HEK293 (cell line): ENCODE measurements around the gene CLPSL1.

Experiments used
- CTCF ChIA-PET: fragments of 350-600 bp; formaldehyde crosslinking; extraction: SDS; loops from one replicate; lab custom pipeline; 2021; ENCODE audit warnings: antibody characterized with exemption; lab: Yijun Ruan, JAX
- POLR2A ChIA-PET: fragments of 300-600 bp; formaldehyde crosslinking; extraction: SDS; loops from one replicate; lab custom pipeline; 2020; ENCODE audit warnings: antibody characterized with exemption, inconsistent platforms; lab: Yijun Ruan, JAX
- H3K27ac ChIP-seq: fragments of 200-500 bp; sonication (Bioruptor generic); 2 replicates; pipeline ENCODE4 v1.5.1; 2014; ENCODE audit warnings: low read depth, low read length, control low read depth, inconsistent platforms; ENCODE audit errors: extremely low read depth
- H3K36me3 ChIP-seq, 2 experiments: fragments of 200-500 bp in 1 of 2; sonication (Bioruptor generic) in 1 of 2; 1 replicate in 1 of 2; 2 replicates in 1 of 2; pipeline ENCODE4 v1.5.1; 2014 to 2017; ENCODE audit warnings: inconsistent platforms in 2 of 2, low read length in 2 of 2; ENCODE audit not compliant: control insufficient read depth in 2 of 2, insufficient read depth in 1 of 2
- H3K4me1 ChIP-seq: fragments of 200-500 bp; sonication (Bioruptor generic); 2 replicates; pipeline ENCODE4 v1.5.1; 2014; ENCODE audit warnings: mild to moderate bottlenecking, low read length, inconsistent platforms; ENCODE audit not compliant: control insufficient read depth, insufficient read depth
- H3K4me3 ChIP-seq: 2 replicates; pipeline ENCODE4 v1.5.1; 2011; ENCODE audit warnings: low read depth, mild to moderate bottlenecking, control low read depth, low read length, moderate library complexity
- H3K9me3 ChIP-seq: fragments of 200-500 bp; sonication (Bioruptor generic); 2 replicates; pipeline ENCODE4 v1.5.1; 2014; ENCODE audit warnings: low read depth, low read length, inconsistent platforms; ENCODE audit not compliant: control insufficient read depth, insufficient read depth
- GLIS2 ChIP-seq: fragments of 450-650 bp; formaldehyde crosslinking; IDR thresholded peaks from 2 replicates; pipeline ENCODE4 v1.5.1; 2016; ENCODE audit warnings: missing biosample characterization, missing genetic modification characterization
- PRDM1 ChIP-seq: fragments of 450-650 bp; formaldehyde crosslinking; IDR thresholded peaks from 2 replicates; pipeline ENCODE4; 2016; ENCODE audit warnings: missing biosample characterization, missing genetic modification characterization
- SP2 ChIP-seq: fragments of 450-650 bp; formaldehyde crosslinking; IDR thresholded peaks from 2 replicates; pipeline ENCODE4 v1.5.1; 2016; ENCODE audit warnings: missing biosample characterization, missing genetic modification characterization
- YY1 ChIP-seq: fragments of 450-650 bp; formaldehyde crosslinking; IDR thresholded peaks from 2 replicates; pipeline ENCODE4 v1.5.1; 2018; ENCODE audit warnings: missing biosample characterization, missing genetic modification characterization
- ZBTB11 ChIP-seq: fragments of 450-650 bp; formaldehyde crosslinking; conservative IDR thresholded peaks from 2 replicates; pipeline ENCODE4 v1.5.1; 2016; ENCODE audit warnings: low read depth, missing biosample characterization, missing genetic modification characterization
- ZFP3 ChIP-seq: fragments of 450-650 bp; formaldehyde crosslinking; IDR thresholded peaks from 2 replicates; pipeline ENCODE4 v1.5.1; 2016; ENCODE audit warnings: low read depth, missing biosample characterization, missing genetic modification characterization
- ZNF138 ChIP-seq: fragments of 450-650 bp; formaldehyde crosslinking; IDR thresholded peaks from 2 replicates; pipeline ENCODE4 v1.5.1; 2016; ENCODE audit warnings: missing biosample characterization, missing genetic modification characterization, borderline replicate concordance
- ZNF23 ChIP-seq: fragments of 450-650 bp; formaldehyde crosslinking; IDR thresholded peaks from 2 replicates; pipeline ENCODE4 v1.5.1; 2016; ENCODE audit warnings: missing biosample characterization, missing genetic modification characterization, borderline replicate concordance
- ZNF239 ChIP-seq: fragments of 450-650 bp; formaldehyde crosslinking; IDR thresholded peaks from 2 replicates; pipeline ENCODE4 v1.5.1; 2016; ENCODE audit warnings: missing biosample characterization, missing genetic modification characterization
- ZNF274 ChIP-seq, 2 experiments: fragments of 200-500 bp in 1 of 2; fragments of 450-650 bp in 1 of 2; sonication (Bioruptor generic) in 1 of 2; formaldehyde crosslinking in 1 of 2; IDR thresholded peaks; 2 replicates each; pipeline versions ENCODE4 v1.5.1 to v1.6.1; 2014 to 2016; ENCODE audit warnings: borderline replicate concordance in 1 of 2, inconsistent platforms in 1 of 2, low read length in 1 of 2, missing biosample characterization in 1 of 2, missing genetic modification characterization in 1 of 2
- ZNF292 ChIP-seq: fragments of 450-650 bp; formaldehyde crosslinking; IDR thresholded peaks from 2 replicates; pipeline ENCODE4 v1.5.1; 2016; ENCODE audit warnings: low read depth, missing biosample characterization, missing genetic modification characterization, borderline replicate concordance
- ZNF311 ChIP-seq: fragments of 450-650 bp; formaldehyde crosslinking; IDR thresholded peaks from 2 replicates; pipeline ENCODE4 v1.5.1; 2017; ENCODE audit warnings: missing biosample characterization, missing genetic modification characterization, borderline replicate concordance
- ZNF555 ChIP-seq: fragments of 450-650 bp; formaldehyde crosslinking; conservative IDR thresholded peaks from 2 replicates; pipeline ENCODE4 v1.5.1; 2017; ENCODE audit warnings: missing biosample characterization, mild to moderate bottlenecking, missing genetic modification characterization, inconsistent platforms
- ZNF624 ChIP-seq: fragments of 450-650 bp; formaldehyde crosslinking; IDR thresholded peaks from 2 replicates; pipeline ENCODE4 v1.5.1; 2017; ENCODE audit warnings: missing biosample characterization, missing genetic modification characterization
- ZNF658 ChIP-seq: fragments of 450-650 bp; formaldehyde crosslinking; IDR thresholded peaks from 2 replicates; pipeline ENCODE4; 2016; ENCODE audit warnings: missing biosample characterization, missing genetic modification characterization
- ZNF670 ChIP-seq: fragments of 450-650 bp; formaldehyde crosslinking; IDR thresholded peaks from 2 replicates; pipeline ENCODE4 v1.5.1; 2016; ENCODE audit warnings: missing biosample characterization, missing genetic modification characterization, low read depth
- TF ChIP-seq, protein P1 (sequence below): fragments of 450-650 bp; formaldehyde crosslinking; IDR thresholded peaks from 2 replicates; pipeline ENCODE4; 2016; ENCODE audit warnings: missing biosample characterization, missing genetic modification characterization
- TF ChIP-seq, protein P2 (sequence below): fragments of 450-650 bp; formaldehyde crosslinking; IDR thresholded peaks from 2 replicates; pipeline ENCODE4 v1.5.1; 2016; ENCODE audit warnings: missing biosample characterization, missing genetic modification characterization
- TF ChIP-seq, protein P3 (sequence below): fragments of 450-650 bp; formaldehyde crosslinking; IDR thresholded peaks from 2 replicates; pipeline ENCODE4 v1.5.1; 2017; ENCODE audit warnings: missing biosample characterization, mild to moderate bottlenecking, missing genetic modification characterization, moderate library complexity
- TF ChIP-seq, protein P4 (sequence below): fragments of 450-650 bp; formaldehyde crosslinking; IDR thresholded peaks from 2 replicates; pipeline ENCODE4 v1.5.1; 2017; ENCODE audit warnings: missing biosample characterization, missing genetic modification characterization
- TF ChIP-seq, protein P5 (sequence below): fragments of 450-650 bp; formaldehyde crosslinking; IDR thresholded peaks from 2 replicates; pipeline ENCODE4 v1.5.1; 2016; ENCODE audit warnings: missing biosample characterization, missing genetic modification characterization

The CLPSL1 gene

DNA sequence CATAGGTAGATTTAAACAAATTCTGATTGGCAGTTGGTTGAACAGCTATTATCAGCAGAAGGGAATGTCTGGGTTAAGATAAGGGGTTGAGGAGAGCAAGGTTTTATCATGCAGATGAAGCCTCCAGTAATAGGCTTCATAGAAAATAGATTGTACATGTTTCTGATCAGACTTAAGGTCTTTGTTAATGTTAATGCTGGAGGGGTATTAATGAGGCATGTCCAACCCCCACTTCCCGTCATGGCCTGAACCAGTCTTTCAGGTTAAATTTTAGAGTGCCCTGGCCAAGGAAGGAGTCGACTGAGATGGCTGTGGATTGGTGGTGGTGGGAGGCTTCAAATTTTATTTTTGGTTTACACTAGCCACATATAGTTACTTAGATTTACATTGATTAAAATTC, 3.4 kb downstream of the CLPSL1 start:
- no peak overlapping the region for H3K27ac ChIP-seq
- H3K4me3 ChIP-seq, result no peak overlapping the region
- no peaks in the 10 kb centered on the region for H3K36me3 ChIP-seq
- ChIA-PET POLR2A (no interaction called here), CTCF (no interaction called here)
- no peaks in the 10 kb centered on the region for H3K9me3 ChIP-seq
- H3K4me1 ChIP-seq, result no peaks in the 10 kb centered on the region
- TF ChIP-seq ZNF311 (no peak), YY1 (tag by site-specific recombination) (no peak), ZNF239 (tag by site-specific recombination) (no peak), ZNF624 (tag by site-specific recombination) (no peak), ZNF138 (tag by site-specific recombination) (no peak), ZNF670 (tag by site-specific recombination) (no peak), ZNF274 (IDR thresholded peaks at IDR 0.05; ENCODE audit: low read length) (no peak), ZNF274 (tag by site-specific recombination; IDR thresholded peaks at IDR 0.05; ENCODE audit: borderline replicate concordance) (no peak), ZBTB11 (tag by site-specific recombination) (no peak), PRDM1 (no peak), ZNF555 (no peak), ZNF292 (tag by site-specific recombination) (no peak), ZFP3 (no peak)
- TF ChIP-seq, protein P1, sequence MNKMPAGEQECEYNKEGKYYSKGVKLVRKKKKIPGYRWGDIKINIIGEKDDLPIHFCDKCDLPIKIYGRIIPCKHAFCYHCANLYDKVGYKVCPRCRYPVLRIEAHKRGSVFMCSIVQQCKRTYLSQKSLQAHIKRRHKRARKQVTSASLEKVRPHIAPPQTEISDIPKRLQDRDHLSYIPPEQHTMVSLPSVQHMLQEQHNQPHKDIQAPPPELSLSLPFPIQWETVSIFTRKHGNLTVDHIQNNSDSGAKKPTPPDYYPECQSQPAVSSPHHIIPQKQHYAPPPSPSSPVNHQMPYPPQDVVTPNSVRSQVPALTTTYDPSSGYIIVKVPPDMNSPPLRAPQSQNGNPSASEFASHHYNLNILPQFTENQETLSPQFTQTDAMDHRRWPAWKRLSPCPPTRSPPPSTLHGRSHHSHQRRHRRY (tag by site-specific recombination), result no peak
- TF ChIP-seq, protein P2, sequence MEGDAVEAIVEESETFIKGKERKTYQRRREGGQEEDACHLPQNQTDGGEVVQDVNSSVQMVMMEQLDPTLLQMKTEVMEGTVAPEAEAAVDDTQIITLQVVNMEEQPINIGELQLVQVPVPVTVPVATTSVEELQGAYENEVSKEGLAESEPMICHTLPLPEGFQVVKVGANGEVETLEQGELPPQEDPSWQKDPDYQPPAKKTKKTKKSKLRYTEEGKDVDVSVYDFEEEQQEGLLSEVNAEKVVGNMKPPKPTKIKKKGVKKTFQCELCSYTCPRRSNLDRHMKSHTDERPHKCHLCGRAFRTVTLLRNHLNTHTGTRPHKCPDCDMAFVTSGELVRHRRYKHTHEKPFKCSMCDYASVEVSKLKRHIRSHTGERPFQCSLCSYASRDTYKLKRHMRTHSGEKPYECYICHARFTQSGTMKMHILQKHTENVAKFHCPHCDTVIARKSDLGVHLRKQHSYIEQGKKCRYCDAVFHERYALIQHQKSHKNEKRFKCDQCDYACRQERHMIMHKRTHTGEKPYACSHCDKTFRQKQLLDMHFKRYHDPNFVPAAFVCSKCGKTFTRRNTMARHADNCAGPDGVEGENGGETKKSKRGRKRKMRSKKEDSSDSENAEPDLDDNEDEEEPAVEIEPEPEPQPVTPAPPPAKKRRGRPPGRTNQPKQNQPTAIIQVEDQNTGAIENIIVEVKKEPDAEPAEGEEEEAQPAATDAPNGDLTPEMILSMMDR (tag by site-specific recombination), result no peak
- TF ChIP-seq, protein P3, sequence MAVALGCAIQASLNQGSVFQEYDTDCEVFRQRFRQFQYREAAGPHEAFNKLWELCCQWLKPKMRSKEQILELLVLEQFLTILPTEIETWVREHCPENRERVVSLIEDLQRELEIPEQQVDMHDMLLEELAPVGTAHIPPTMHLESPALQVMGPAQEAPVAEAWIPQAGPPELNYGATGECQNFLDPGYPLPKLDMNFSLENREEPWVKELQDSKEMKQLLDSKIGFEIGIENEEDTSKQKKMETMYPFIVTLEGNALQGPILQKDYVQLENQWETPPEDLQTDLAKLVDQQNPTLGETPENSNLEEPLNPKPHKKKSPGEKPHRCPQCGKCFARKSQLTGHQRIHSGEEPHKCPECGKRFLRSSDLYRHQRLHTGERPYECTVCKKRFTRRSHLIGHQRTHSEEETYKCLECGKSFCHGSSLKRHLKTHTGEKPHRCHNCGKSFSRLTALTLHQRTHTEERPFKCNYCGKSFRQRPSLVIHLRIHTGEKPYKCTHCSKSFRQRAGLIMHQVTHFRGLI (tag by site-specific recombination), result no peak
- TF ChIP-seq, protein P4, sequence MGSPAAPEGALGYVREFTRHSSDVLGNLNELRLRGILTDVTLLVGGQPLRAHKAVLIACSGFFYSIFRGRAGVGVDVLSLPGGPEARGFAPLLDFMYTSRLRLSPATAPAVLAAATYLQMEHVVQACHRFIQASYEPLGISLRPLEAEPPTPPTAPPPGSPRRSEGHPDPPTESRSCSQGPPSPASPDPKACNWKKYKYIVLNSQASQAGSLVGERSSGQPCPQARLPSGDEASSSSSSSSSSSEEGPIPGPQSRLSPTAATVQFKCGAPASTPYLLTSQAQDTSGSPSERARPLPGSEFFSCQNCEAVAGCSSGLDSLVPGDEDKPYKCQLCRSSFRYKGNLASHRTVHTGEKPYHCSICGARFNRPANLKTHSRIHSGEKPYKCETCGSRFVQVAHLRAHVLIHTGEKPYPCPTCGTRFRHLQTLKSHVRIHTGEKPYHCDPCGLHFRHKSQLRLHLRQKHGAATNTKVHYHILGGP (tag by site-specific recombination), result no peak

- H3K4me3 ChIP-seq, result no peak overlapping the region
- ChIA-PET POLR2A (no interaction called here), CTCF (interaction anchor here (0.7 to 1.2 kb wide), 3 partner anchors 50 to 309 kb away, joined by 3 to 4 read pairs (median 4); partner anchors contain the start of gene ARMC12)
- no peaks in the 10 kb centered on the region for H3K9me3 ChIP-seq
- H3K27ac ChIP-seq, result no peak overlapping the region
- H3K4me1 ChIP-seq, result no peaks in the 10 kb centered on the region
- no peaks in the 10 kb centered on the region for H3K36me3 ChIP-seq
- TF ChIP-seq GLIS2 (tag by site-specific recombination), result no peak
- no peak for TF ChIP-seq ZNF23 (tag by site-specific recombination)
- no peak for TF ChIP-seq SP2 (tag by site-specific recombination)
- no peak for TF ChIP-seq ZNF658 (tag by site-specific recombination)
- TF ChIP-seq, protein P5, sequence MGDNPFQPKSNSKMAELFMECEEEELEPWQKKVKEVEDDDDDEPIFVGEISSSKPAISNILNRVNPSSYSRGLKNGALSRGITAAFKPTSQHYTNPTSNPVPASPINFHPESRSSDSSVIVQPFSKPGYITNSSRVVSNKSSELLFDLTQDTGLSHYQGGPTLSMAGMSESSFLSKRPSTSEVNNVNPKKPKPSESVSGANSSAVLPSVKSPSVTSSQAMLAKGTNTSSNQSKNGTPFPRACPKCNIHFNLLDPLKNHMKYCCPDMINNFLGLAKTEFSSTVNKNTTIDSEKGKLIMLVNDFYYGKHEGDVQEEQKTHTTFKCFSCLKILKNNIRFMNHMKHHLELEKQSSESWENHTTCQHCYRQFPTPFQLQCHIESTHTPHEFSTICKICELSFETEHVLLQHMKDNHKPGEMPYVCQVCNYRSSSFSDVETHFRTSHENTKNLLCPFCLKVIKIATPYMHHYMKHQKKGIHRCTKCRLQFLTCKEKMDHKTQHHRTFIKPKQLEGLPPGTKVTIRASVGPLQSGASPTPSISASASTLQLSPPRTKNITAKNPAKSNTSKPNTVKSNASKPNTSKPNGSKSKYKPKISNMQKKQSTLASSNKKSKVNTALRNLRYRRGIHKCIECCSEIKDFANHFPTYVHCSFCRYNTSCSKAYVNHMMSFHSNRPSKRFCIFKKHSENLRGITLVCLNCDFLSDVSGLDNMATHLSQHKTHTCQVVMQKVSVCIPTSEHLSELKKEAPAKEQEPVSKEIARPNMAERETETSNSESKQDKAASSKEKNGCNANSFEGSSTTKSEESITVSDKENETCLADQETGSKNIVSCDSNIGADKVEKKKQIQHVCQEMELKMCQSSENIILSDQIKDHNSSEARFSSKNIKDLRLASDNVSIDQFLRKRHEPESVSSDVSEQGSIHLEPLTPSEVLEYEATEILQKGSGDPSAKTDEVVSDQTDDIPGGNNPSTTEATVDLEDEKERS, result no peak
Measured at GRCh38 chr6:35786272-35786671, 5.5 kb downstream of the CLPSL1 start.
